HG03103 (cell line): ENCODE results near the gene CDK5RAP2.

Experiments used
- ATAC-seq: cut with Tn5 transposase; IDR thresholded peaks from one replicate; pipeline ENCODE4 v1.9.1; 2021; ENCODE audit warnings: low read depth; ENCODE audit not compliant: unreplicated experiment

Gene CDK5RAP2

GRCh38 chr9:120412425-120412951 lies 167.5 kb downstream of the CDK5RAP2 start:
- ATAC-seq: no peak

- no peak for ATAC-seq
Measured at GRCh38 chr9:120411862-120412424, 168.0 kb downstream of the CDK5RAP2 start.

GRCh38 chr9:120410925-120411501 lies 169.0 kb downstream of the CDK5RAP2 start:
- ATAC-seq: no peak

GRCh38 chr9:120408680-120409258 lies 171.2 kb downstream of the CDK5RAP2 start:
- no peak for ATAC-seq

GRCh38 chr9:120405860-120406259 lies 174.1 kb downstream of the CDK5RAP2 start:
- ATAC-seq: no peak

GRCh38 chr9:120405134-120405533 lies 174.8 kb downstream of the CDK5RAP2 start:
- no peak for ATAC-seq

GRCh38 chr9:120403543-120403856 lies 176.5 kb downstream of the CDK5RAP2 start:
- no peak for ATAC-seq

GRCh38 chr9:120402741-120403542 lies 177.0 kb downstream of the CDK5RAP2 start:
- ATAC-seq: no peak

- no peak for ATAC-seq
Measured at GRCh38 chr9:120399940-120400339, 180.0 kb downstream of the CDK5RAP2 start.

- ATAC-seq: no peak
Measured at GRCh38 chr9:120398286-120398685, 181.7 kb downstream of the CDK5RAP2 start.

GRCh38 chr9:120397453-120397852 lies 182.5 kb downstream of the CDK5RAP2 start:
- no peak for ATAC-seq

- no peak for ATAC-seq
Measured at GRCh38 chr9:120396931-120397330, 183.0 kb downstream of the CDK5RAP2 start.

GRCh38 chr9:120396418-120396817 lies 183.5 kb downstream of the CDK5RAP2 start:
- no peak for ATAC-seq

GRCh38 chr9:120395376-120395775 lies 184.6 kb downstream of the CDK5RAP2 start:
- no peak for ATAC-seq

GRCh38 chr9:120394058-120394669 lies 185.8 kb downstream of the CDK5RAP2 start:
- no peak for ATAC-seq

- ATAC-seq: no peak
Measured at GRCh38 chr9:120393386-120394057, 186.4 kb downstream of the CDK5RAP2 start.

- ATAC-seq: no peak
Measured at GRCh38 chr9:120392711-120393110, 187.3 kb downstream of the CDK5RAP2 start.

- no peak for ATAC-seq
Measured at GRCh38 chr9:120392245-120392644, 187.7 kb downstream of the CDK5RAP2 start.

GRCh38 chr9:120391691-120392090 lies 188.3 kb downstream of the CDK5RAP2 start:
- no peak for ATAC-seq

GRCh38 chr9:120390637-120391190 lies 189.3 kb downstream of the CDK5RAP2 start:
- ATAC-seq: no peak
